Measurements from ENCODE around the gene NID2. TPM values are rescaled to one million over a fixed set of nuclear protein-coding genes. Genes with fewer than 3 reads are reported as not detected.
A peak's percentile ranks its signal among the peaks of the same experiment; 100 is the strongest.

Gene NID2
- total and polyA plus RNA-seq, 2 experiments from 2014 or later, result 52.8 to 65.7 TPM

DNA sequence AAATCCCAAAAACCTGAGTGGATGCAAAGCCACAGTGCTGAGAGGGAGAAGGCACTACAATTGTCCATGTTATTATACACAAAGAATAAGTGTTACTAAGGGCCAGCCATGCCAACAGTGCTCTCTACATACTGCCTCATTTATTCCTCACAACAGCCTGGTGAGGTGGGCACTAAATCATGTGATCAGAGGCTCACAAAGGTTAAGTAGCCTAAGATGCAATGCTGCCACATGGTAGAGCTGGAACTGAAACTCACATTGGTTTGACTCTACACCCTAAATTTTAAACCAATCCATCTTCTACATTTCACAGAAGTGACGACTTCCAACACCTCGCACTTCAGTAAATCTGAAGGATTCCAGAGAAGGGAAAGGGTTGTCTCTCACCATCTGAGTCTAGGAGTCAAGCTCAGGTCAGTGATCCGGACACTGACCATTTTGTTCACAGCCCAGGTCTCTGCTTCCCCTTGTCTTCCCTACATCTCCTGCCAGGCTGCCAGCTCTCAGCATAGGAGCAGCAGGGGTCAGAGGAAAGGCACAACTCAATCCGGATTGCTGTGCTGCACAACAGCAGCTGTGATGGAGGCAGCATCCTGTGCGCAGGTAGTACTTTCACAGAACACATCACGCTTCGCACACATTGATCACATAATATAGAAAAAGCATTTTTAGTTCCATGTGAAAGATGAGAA lies 29.6 kb downstream of the NID2 start:
- no peaks in the 10 kb centered on the region for H3K9me2 ChIP-seq (replicated peaks; ENCODE audit: insufficient read depth)
- DNase-seq (ENCODE audit: low spot score), result no peak
- TF ChIP-seq EZH2phosphoT487 (IDR thresholded peaks at IDR 0.05; ENCODE audit: low read depth, severe bottlenecking, unreplicated experiment) (no peak), CTCF (IDR thresholded peaks at IDR 0.05; ENCODE audit: poor library complexity) (no peak), EZH2 (IDR thresholded peaks at IDR 0.05; ENCODE audit: borderline replicate concordance) (no peak)
- H3K79me2 ChIP-seq, result no peaks in the 10 kb centered on the region
- no peak overlapping the region for H3K27ac ChIP-seq
- H3K4me1 ChIP-seq (ENCODE audit: insufficient read depth), result no peaks in the 10 kb centered on the region
- no peak overlapping the region for H3K4me3 ChIP-seq
- H3K36me3 ChIP-seq (replicated peaks; ENCODE audit: insufficient read depth, low read depth), result no peaks in the 10 kb centered on the region
- no peaks in the 10 kb centered on the region for H4K20me1 ChIP-seq (ENCODE audit: insufficient read depth, poor library complexity, severe bottlenecking)
- H2AFZ ChIP-seq, result no peak overlapping the region
- no peak overlapping the region for H3K4me2 ChIP-seq
- H3K9me3 ChIP-seq (ENCODE audit: low read depth), result no peaks in the 10 kb centered on the region
- no peaks in the 10 kb centered on the region for H3K27me3 ChIP-seq
- 91% methylated on average over 7 of the region's 7 CpGs for WGBS (ENCODE audit: low lambda C conversion rate, missing lambda C conversion rate)

- H3K4me2 ChIP-seq, result peak overlapping the region; percentile 52
- H3K4me1 ChIP-seq (ENCODE audit: insufficient read depth), result peaks cover 21% of the 10 kb centered on the region
- TF ChIP-seq EZH2phosphoT487 (IDR thresholded peaks at IDR 0.05; ENCODE audit: low read depth, severe bottlenecking, unreplicated experiment) (no peak), EZH2 (IDR thresholded peaks at IDR 0.05; ENCODE audit: borderline replicate concordance) (no peak), CTCF (IDR thresholded peaks at IDR 0.05; ENCODE audit: poor library complexity) (no peak)
- no peak overlapping the region for H2AFZ ChIP-seq
- H3K79me2 ChIP-seq, result no peaks in the 10 kb centered on the region
- no peak for DNase-seq (ENCODE audit: low spot score)
- H3K4me3 ChIP-seq, result no peak overlapping the region
- no peaks in the 10 kb centered on the region for H3K9me3 ChIP-seq (ENCODE audit: low read depth)
- H3K27ac ChIP-seq, result peak overlapping the region; percentile 63
- H3K36me3 ChIP-seq (replicated peaks; ENCODE audit: insufficient read depth, low read depth), result no peaks in the 10 kb centered on the region
- H3K9me2 ChIP-seq (replicated peaks; ENCODE audit: insufficient read depth), result no peaks in the 10 kb centered on the region
- no peaks in the 10 kb centered on the region for H4K20me1 ChIP-seq (ENCODE audit: insufficient read depth, poor library complexity, severe bottlenecking)
- WGBS (ENCODE audit: low lambda C conversion rate, missing lambda C conversion rate), result 42% methylated on average over 10 of the region's 10 CpGs
- no peaks in the 10 kb centered on the region for H3K27me3 ChIP-seq
Observed at GRCh38 chr14:52033101-52033642, 35.7 kb downstream of the NID2 start.

DNA sequence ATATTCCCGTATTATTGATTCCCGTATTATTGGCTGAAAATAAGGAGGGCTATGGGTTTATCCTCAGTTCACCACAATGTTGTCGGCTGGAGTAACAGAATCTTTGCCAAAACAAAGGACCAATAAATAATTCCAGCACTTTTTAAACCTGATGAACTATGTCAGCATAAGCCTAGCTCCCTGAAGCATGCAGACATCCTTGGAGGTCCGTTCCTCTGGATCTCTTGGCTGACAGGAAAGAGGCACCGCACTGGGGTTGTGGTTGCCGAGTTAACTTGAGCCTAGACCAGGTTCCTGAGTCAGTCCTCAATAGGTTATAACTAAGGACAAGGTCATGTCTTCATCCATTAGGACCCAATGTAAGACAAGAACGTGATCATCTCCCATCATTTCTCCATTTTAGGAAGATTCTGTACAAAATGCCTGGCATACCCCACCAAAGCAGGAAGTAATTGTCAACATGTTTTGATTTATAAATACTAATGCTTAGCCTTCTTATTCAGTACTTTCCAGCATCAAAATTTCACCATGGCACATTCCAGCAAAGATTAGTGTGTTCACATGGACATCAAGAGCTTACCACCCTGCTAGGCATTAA lies 36.6 kb downstream of the NID2 start:
- Histone ChIP-seq H3K9me2 (replicated peaks; ENCODE audit: insufficient read depth) (no peaks in the 10 kb centered on the region), H4K20me1 (ENCODE audit: insufficient read depth, poor library complexity, severe bottlenecking) (no peaks in the 10 kb centered on the region), H3K79me2 (no peaks in the 10 kb centered on the region), H3K4me2 (peak overlapping the region; percentile 52), H3K4me1 (ENCODE audit: insufficient read depth) (peaks cover 21% of the 10 kb centered on the region), H2AFZ (no peak overlapping the region), H3K9me3 (ENCODE audit: low read depth) (no peaks in the 10 kb centered on the region), H3K36me3 (replicated peaks; ENCODE audit: insufficient read depth, low read depth) (no peaks in the 10 kb centered on the region), H3K27me3 (no peaks in the 10 kb centered on the region), H3K27ac (peak overlapping the region; percentile 63), H3K4me3 (no peak overlapping the region)
- no peak for TF ChIP-seq EZH2 (IDR thresholded peaks at IDR 0.05; ENCODE audit: borderline replicate concordance)
- no peak for TF ChIP-seq EZH2phosphoT487 (IDR thresholded peaks at IDR 0.05; ENCODE audit: low read depth, severe bottlenecking, unreplicated experiment)
- no peak for TF ChIP-seq CTCF (IDR thresholded peaks at IDR 0.05; ENCODE audit: poor library complexity)
- no peak for DNase-seq (ENCODE audit: low spot score)
- 60% methylated on average over 7 of the region's 7 CpGs for WGBS (ENCODE audit: low lambda C conversion rate, missing lambda C conversion rate)
